ENCODE measurements around the gene NOSTRIN. TPM values are rescaled to one million over a fixed set of nuclear protein-coding genes. Genes with fewer than 3 reads are reported as not detected.
"Not testable (repeated sequence)": the region's sequence is repeated elsewhere in the genome, so short reads cannot be mapped to it uniquely, and the experiment has no call there.

Gene NOSTRIN
- total RNA-seq, 1 experiment from 2014 or later: not detected

DNA sequence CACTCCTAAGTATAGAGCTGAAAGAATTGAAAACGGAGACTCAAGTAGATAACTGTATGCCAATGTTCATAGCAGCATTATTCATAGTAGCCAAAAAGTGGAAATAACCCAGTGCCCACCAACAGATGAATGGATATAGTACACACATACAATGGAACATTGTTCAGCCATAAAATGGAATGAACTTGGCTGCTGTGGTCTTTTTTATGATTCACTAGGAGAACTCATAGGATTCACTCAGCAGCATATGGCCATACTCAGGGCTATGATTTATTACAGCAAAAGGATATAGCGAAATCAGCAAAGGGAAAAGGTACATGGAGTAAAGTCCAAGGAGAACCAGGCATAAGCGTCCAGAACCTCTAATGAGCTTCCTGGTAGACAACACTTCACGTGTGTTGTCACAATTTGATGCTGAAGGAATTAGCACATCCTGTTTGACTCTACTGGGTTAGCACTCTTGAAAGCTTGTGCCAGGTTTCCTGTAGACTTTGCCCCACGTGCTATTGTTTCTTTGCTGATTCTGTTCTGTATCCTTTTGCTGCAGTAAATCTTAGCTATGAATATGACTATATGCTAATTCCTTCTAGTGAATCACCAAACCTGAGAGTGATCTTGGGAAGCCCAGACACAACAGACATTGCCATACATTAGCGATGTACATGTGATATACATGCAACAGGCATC is 72.1 kb downstream of the NOSTRIN start:
- peak; percentile 42 for DNase-seq (ENCODE audit: low read depth)

DNA sequence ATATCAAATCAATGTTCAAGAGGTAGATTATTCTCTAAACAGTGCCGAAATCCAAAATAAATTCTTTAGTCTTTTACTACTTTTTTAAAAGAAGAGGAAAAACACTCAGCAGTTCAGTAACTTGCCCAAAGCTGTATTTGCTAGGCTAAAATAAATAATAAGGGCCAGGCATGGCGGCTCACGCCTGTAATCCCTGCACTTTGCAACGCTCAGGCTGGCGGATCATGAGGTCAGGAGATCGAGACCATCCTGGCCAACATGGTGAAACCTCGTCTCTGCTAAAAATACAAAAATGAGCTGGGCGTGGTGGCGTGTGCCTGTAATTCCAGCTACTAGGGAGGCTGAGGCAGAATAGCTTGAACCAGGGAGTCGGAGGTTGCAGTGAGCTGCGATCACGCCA is 79.7 kb downstream of the NOSTRIN start:
- not testable (repeated sequence) for DNase-seq (ENCODE audit: low read depth)

DNA sequence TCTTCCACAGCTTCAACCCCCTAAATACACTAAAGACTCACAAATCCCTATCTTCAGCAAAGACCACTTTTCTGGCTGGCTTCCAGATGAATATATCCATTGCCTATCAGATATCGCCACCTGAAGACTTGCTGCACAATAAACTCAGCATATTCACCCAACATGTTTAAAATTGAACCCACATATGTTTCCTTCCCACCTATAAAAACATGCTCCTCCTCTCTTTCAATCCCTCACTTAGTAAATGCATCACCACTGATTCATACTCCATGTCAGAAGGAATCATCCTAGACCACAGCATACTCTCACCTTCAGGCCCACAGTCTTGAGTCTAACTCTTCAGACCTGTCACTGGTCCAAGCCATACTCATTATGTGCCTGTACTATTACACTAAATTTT is 82.5 kb downstream of the NOSTRIN start:
- DNase-seq (ENCODE audit: low read depth): peak; percentile 29

- no peak for DNase-seq (ENCODE audit: low read depth)
Observed at GRCh38 chr2:168889635-168890005, 87.2 kb downstream of the NOSTRIN start.

- peak; percentile 93 for DNase-seq (ENCODE audit: low read depth)
Observed at GRCh38 chr2:168890006-168890782, 87.8 kb downstream of the NOSTRIN start, which contains the start of gene SPC25. Gene SPC25, minus strand, starts transcription at chr2:168890430. Its CDS starts 911 bp downstream, at chr2:168889519.

- DNase-seq (ENCODE audit: low read depth): no peak
Observed at GRCh38 chr2:168892327-168892726, 89.9 kb downstream of the NOSTRIN start.

GRCh38 chr2:168894101-168894500 is 91.7 kb downstream of the NOSTRIN start:
- no peak for DNase-seq (ENCODE audit: low read depth)

GRCh38 chr2:168894720-168895119 is 92.3 kb downstream of the NOSTRIN start:
- DNase-seq (ENCODE audit: low read depth): no peak

- DNase-seq (ENCODE audit: low read depth): peak; percentile 10
Observed at GRCh38 chr2:168895771-168896170, 93.3 kb downstream of the NOSTRIN start.

- no peak for DNase-seq (ENCODE audit: low read depth)
Observed at GRCh38 chr2:168896783-168897182, 94.3 kb downstream of the NOSTRIN start.

- DNase-seq (ENCODE audit: low read depth): no peak
Observed at GRCh38 chr2:168897449-168897848, 95.0 kb downstream of the NOSTRIN start.

DNA sequence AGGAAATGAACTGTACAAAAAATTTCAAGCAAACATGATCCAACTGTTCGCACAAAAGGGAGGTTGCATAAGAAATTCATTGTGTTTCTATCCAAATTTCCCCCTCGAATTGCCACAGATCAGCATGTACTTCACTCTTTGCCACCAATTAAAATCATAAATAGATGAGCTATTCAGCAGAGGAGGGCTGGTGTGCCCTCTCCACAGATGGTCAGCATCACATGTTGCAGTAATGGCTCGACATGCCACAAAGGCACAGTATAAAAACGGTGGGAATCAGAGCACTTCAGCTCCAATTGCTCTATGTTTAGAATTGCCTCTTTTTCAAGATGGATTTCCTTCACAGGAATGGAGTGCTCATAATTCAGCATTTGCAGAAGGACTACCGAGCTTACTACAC is 98.6 kb downstream of the NOSTRIN start, which contains the start of gene G6PC2:
Gene G6PC2, plus strand, starts transcription at position 289 of the 400 bp plus-strand sequence. Its CDS starts 41 bp downstream, at position 330.
- no peak for DNase-seq (ENCODE audit: low read depth)

DNA sequence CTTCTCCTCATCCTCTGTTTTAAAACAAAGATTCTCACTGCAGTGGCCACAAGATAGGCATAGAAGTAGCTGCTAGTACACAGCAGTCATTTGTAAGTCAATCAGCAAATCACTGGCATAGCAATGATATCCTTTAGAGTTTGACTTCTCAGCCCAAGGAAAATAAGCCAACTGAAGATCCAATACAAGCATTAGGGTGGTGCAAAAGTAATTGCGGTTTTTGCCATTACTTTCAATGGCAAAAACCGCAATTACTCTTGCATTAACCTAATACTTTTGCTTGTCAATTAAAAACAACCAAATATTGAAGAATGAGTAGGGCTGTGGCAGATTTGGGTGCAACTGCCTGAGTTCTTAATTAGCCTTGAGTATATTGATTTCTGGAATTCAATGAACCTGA is 101.5 kb downstream of the NOSTRIN start:
- DNase-seq (ENCODE audit: low read depth): no peak

GRCh38 chr2:168904358-168904757 is 101.9 kb downstream of the NOSTRIN start:
- DNase-seq (ENCODE audit: low read depth): no peak

DNA sequence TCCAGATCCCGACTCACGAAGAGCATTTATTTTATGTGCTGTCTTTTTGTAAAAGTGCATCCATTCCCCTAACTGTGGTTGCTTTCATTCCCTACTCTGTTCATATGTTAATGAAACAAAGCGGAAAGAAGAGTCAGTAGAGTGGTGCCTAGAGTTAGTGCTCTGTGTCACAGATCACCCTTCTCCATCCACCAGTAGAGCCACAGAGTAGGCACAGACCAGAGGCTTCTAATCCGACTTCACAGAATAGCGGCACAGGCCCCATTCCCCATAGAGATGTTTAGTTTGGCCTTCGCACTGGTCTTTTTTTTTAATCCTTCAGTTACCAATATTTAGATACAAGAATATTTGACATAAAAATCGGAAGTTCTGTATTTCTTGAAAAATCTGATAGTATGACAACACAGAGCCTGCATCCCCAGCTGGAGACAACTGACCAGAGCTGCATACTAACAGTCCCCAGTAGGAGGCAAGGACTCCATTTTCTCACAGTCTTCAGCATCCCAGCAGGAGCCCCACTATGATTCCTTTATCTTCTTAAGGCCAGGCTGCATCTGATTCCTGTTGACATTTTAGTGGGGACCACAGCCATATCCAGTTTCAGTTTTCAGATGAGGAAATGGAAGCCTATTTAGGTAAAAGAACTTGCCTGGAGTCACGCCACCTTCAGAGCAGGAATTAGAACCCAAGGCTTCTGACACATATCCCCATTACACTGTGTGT is 105.7 kb downstream of the NOSTRIN start:
- DNase-seq (ENCODE audit: low read depth): no peak

- DNase-seq (ENCODE audit: low read depth): no peak
Observed at GRCh38 chr2:168910330-168910729, 107.9 kb downstream of the NOSTRIN start.

- DNase-seq (ENCODE audit: low read depth): no peak
Observed at GRCh38 chr2:168912466-168912865, 110.0 kb downstream of the NOSTRIN start.

- peak; percentile 35 for DNase-seq (ENCODE audit: low read depth)
Observed at GRCh38 chr2:168912901-168913369, 110.5 kb downstream of the NOSTRIN start.

- no peak for DNase-seq (ENCODE audit: low read depth)
Observed at GRCh38 chr2:168913495-168913894, 111.1 kb downstream of the NOSTRIN start.
